ENCODE results near the gene CCDC124. TPM values are rescaled to one million over a fixed set of nuclear protein-coding genes. Genes with fewer than 3 reads are reported as not detected.
"Not testable (repeated sequence)": the region's sequence is repeated elsewhere in the genome, so short reads cannot be mapped to it uniquely, and the experiment has no call there.

The CCDC124 gene
- polyA plus RNA-seq, 3 donors = 46.5 to 57.1 (median 52.7) TPM

- DNase-seq (ENCODE audit: low read depth in 3 of 3, low spot score in 2 of 3) = no peak
These were observed 44.7 kb downstream of the CCDC124 start for GRCh38 chr19:17977488-17977887.

- DNase-seq (ENCODE audit: low read depth in 3 of 3, low spot score in 2 of 3) = no peak
These were observed 48.8 kb downstream of the CCDC124 start for GRCh38 chr19:17981611-17982010.

GRCh38 chr19:17982430-17982829 lies 49.6 kb downstream of the CCDC124 start:
- DNase-seq (ENCODE audit: low read depth in 3 of 3, low spot score in 2 of 3) = no peak

GRCh38 chr19:17985037-17985818 lies 52.4 kb downstream of the CCDC124 start:
- DNase-seq (ENCODE audit: low read depth in 3 of 3, low spot score in 2 of 3) = no peak

- not testable (repeated sequence) for DNase-seq (ENCODE audit: low read depth in 3 of 3, low spot score in 2 of 3)
These were observed 53.8 kb downstream of the CCDC124 start for GRCh38 chr19:17986569-17986968.

- no peak for DNase-seq (ENCODE audit: low read depth in 3 of 3, low spot score in 2 of 3)
These were observed 55.3 kb downstream of the CCDC124 start for GRCh38 chr19:17988161-17988560.

- no peak for DNase-seq (ENCODE audit: low read depth in 3 of 3, low spot score in 2 of 3)
These were observed 56.7 kb downstream of the CCDC124 start for GRCh38 chr19:17989425-17990094.

GRCh38 chr19:17993076-17993813 lies 60.4 kb downstream of the CCDC124 start:
- no peak for DNase-seq (ENCODE audit: low read depth in 3 of 3, low spot score in 2 of 3)

Other genes with a start within 250 kb of the CCDC124 start
- under 1 TPM; 0.10 to 0.28 (median 0.16) TPM for gene UNC13A, start 244.7 kb upstream of the CCDC124 start, polyA plus RNA-seq (ENCODE audit: insufficient read length in 3 of 3)
- gene MAP1S, start 213.5 kb upstream of the CCDC124 start, polyA plus RNA-seq (ENCODE audit: insufficient read length in 3 of 3) = 10 to 100 TPM; 25.6 to 36.1 (median 30.4) TPM
- 1 to 10 TPM; 1.1 to 1.8 (median 1.5) TPM for gene FCHO1, start 181.5 kb upstream of the CCDC124 start, polyA plus RNA-seq (ENCODE audit: insufficient read length in 3 of 3)
- 10 to 100 TPM in 1 of 3 donors, 1 to 10 TPM in 2; 4.6 to 11.3 (median 5.3) TPM for gene B3GNT3, start 137.9 kb upstream of the CCDC124 start, polyA plus RNA-seq (ENCODE audit: insufficient read length in 3 of 3)
- gene INSL3, start 111.5 kb upstream of the CCDC124 start, polyA plus RNA-seq (ENCODE audit: insufficient read length in 3 of 3) = under 1 TPM; 0.26 to 0.28 (median 0.28) TPM
- gene JAK3, start 85.0 kb upstream of the CCDC124 start, polyA plus RNA-seq (ENCODE audit: insufficient read length in 3 of 3) = 1 to 10 TPM; 2.1 to 2.6 (median 2.2) TPM
- 100 to 1,000 TPM; 782 to 939 (median 817) TPM for gene RPL18A, start 73.1 kb upstream of the CCDC124 start, polyA plus RNA-seq (ENCODE audit: insufficient read length in 3 of 3)
- not detected for gene SLC5A5, start 61.1 kb upstream of the CCDC124 start, polyA plus RNA-seq (ENCODE audit: insufficient read length in 3 of 3)
- 1 to 10 TPM; 3.9 to 6.2 (median 4.2) TPM for gene KCNN1, start 34.1 kb downstream of the CCDC124 start, polyA plus RNA-seq (ENCODE audit: insufficient read length in 3 of 3)
- gene ARRDC2, start 75.2 kb downstream of the CCDC124 start, polyA plus RNA-seq (ENCODE audit: insufficient read length in 3 of 3) = 1 to 10 TPM; 3.9 to 4.3 (median 4.1) TPM
- under 1 TPM; 0.14 to 0.16 (median 0.14) TPM for gene IL12RB1, start 153.9 kb downstream of the CCDC124 start, polyA plus RNA-seq (ENCODE audit: insufficient read length in 3 of 3)
- 1 to 10 TPM; 3.5 to 5.1 (median 4.5) TPM for gene MAST3, start 164.8 kb downstream of the CCDC124 start, polyA plus RNA-seq (ENCODE audit: insufficient read length in 3 of 3)
- 10 to 100 TPM; 20.0 to 27.1 (median 26.7) TPM for gene PIK3R2, start 220.1 kb downstream of the CCDC124 start, polyA plus RNA-seq (ENCODE audit: insufficient read length in 3 of 3)
- gene IFI30, start 240.8 kb downstream of the CCDC124 start, polyA plus RNA-seq (ENCODE audit: insufficient read length in 3 of 3) = 10 to 100 TPM; 12.0 to 19.8 (median 17.6) TPM